ENCODE data around the gene ATXN8OS.

GRCh38 chr13:70104481-70104880 lies 3.1 kb upstream of the ATXN8OS start:
- TF ChIP-seq, protein P1, sequence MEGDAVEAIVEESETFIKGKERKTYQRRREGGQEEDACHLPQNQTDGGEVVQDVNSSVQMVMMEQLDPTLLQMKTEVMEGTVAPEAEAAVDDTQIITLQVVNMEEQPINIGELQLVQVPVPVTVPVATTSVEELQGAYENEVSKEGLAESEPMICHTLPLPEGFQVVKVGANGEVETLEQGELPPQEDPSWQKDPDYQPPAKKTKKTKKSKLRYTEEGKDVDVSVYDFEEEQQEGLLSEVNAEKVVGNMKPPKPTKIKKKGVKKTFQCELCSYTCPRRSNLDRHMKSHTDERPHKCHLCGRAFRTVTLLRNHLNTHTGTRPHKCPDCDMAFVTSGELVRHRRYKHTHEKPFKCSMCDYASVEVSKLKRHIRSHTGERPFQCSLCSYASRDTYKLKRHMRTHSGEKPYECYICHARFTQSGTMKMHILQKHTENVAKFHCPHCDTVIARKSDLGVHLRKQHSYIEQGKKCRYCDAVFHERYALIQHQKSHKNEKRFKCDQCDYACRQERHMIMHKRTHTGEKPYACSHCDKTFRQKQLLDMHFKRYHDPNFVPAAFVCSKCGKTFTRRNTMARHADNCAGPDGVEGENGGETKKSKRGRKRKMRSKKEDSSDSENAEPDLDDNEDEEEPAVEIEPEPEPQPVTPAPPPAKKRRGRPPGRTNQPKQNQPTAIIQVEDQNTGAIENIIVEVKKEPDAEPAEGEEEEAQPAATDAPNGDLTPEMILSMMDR (IDR thresholded peaks at IDR 0.05; ENCODE audit: extremely low read depth in 1 of 2, insufficient read depth in 1 of 2, low read depth in 1 of 2, low read length in 2 of 2) = no peak
- TF ChIP-seq POLR2A (IDR thresholded peaks at IDR 0.05; ENCODE audit: low read depth, low read length) (no peak), EZH2 (IDR thresholded peaks at IDR 0.05; ENCODE audit: borderline replicate concordance, low read depth, low read length, severe bottlenecking) (no peak), POLR2AphosphoS5 (IDR thresholded peaks at IDR 0.05; ENCODE audit: insufficient read depth, low read depth, low read length) (no peak)
